Glomerular visceral epithelial cell (primary cell): ENCODE measurements around the gene CAPN15.
"Not testable (repeated sequence)": the region's sequence is repeated elsewhere in the genome, so short reads cannot be mapped to it uniquely, and the experiment has no call there.

Experiments
- DNase-seq: peaks from one replicate; pipeline ENCODE4 v3.0.0-alpha.2; 2016; ENCODE audit errors: extremely low spot score

CAPN15 gene

GRCh38 chr16:506246-506546 is 21.3 kb upstream of the CAPN15 start:
- DNase-seq, result no peak

DNA sequence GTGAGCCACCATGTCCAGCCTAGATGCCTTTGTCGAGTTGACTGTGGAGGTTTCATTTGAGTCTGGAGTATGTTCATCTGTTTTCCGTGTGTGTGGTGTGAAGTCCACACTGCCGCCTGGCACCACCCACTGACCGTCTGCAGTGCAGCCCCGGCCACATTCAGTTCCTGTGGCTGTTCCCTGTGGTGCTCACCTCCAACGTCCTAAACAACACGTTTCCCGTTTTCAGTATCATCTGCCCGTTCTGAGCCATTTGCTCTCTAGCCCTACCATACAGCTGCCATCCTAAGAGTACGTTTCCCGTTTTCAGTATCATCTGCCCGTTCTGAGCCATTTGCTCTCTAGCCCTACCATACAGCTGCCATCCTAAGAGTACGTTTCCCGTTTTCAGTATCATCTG is 20.0 kb upstream of the CAPN15 start:
- DNase-seq, result not testable (repeated sequence)

DNA sequence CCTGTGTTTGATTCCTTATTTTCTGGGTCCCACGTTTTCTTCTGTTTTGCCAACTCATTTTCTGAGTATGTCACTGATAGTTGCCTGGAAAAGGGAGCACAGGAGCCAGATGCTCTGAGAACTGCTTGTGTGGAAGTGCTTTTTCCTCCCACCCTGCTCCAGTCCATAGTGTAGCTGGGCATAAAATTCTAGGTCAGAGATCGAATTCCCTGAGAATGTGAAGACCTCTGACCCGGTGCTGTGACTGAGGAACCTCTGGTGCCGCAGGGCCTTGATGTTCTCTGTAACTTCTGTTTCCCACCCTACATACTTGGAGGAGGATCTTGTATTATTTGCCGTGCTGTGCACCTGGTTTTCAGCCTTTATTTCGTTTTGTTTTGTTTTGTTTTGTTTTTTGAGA is 19.5 kb upstream of the CAPN15 start:
- DNase-seq, result no peak

- DNase-seq, result no peak
These were observed 18.4 kb upstream of the CAPN15 start for GRCh38 chr16:508884-509736.

DNA sequence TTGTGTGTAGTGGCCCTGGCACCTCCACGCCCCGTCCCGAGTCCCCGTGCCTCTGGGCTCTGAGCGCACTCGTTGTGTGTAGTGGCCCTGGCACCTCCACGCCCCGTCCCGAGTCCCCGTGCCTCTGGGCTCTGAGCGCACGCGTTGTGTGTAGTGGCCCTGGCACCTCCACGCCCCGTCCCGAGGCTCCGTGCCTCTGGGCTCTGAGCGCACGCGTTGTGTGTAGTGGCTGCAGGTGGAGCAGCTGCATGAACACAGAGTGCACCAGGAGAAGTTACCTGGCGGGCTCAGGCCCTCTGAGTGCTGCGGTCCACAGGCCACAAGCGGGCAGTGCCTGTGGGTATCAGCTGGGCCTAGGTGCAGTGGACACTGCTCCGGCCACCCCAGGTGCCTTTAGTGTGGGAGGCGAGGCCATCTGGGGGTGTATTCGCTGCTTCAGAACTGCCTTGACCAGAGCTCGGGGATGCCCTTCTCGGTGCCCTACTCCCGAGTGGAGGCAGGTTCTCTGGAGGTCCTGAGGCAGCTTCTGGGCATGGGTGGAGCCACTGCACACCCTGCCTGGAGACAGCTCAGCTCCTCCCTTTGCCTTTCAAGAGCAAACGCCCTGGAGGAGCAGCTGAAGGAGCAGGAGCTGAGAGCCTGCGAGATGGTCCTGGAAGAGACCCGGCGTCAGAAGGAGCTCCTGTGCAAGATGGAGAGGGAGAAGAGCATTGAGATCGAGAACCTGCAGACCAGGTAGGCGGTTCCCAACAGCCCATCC is 17.3 kb upstream of the CAPN15 start:
- DNase-seq, result no peak

DNA sequence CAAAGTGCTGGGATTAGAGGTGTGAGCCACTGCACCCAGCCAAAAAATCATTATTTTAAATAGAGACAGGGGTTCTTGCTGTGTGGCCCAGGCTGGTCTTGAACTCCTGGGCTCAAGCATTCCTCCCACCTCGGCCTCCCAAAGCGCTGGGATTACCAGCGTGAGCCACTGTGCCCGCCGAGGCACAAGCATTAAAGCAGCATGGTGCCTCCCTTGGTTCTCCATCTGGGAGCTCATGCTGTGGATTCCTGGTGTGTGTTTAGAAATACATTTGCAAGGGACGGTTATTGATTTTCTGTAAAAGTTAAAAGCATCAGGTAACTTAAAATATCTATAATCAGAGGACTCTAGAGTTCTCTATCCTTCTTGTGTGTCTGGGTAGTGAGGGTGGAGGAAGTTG is 14.7 kb upstream of the CAPN15 start:
- no peak for DNase-seq

GRCh38 chr16:513950-514349 is 13.6 kb upstream of the CAPN15 start:
- no peak for DNase-seq

DNA sequence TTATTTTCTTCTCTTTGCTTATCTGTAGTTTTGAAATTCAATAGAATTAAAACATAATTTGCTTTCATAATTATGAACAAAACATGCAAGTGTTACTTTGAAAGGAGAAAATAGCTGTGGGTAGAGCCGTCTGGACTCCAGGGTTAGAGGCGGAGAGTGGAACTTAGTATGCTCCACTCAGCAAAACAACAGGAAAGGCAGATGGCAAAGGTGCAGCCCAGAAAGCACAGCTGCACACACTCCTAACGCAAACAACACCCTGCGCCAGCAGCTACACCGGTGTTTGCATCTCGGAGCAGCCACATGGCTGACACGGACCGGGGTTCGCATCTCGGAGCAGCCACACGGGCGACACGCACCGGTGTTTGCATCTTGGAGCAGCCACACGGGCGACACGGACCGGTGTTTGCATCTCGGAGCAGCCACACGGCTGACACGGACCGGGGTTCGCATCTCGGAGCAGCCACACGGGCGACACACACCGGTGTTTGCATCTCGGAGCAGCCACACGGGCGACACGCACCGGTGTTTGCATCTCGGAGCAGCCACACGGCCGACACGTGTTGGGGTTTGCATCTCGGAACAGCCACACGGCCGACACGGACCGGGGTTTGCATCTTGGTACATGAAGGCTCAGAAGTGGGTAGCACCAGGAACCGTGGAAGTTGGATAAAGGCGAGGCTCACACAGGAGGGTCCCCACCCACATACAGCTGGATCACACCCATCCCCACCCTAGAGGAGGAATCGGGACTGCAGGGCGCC is 12.2 kb upstream of the CAPN15 start:
- no peak for DNase-seq

GRCh38 chr16:515939-516226 is 11.6 kb upstream of the CAPN15 start:
- no peak for DNase-seq

DNA sequence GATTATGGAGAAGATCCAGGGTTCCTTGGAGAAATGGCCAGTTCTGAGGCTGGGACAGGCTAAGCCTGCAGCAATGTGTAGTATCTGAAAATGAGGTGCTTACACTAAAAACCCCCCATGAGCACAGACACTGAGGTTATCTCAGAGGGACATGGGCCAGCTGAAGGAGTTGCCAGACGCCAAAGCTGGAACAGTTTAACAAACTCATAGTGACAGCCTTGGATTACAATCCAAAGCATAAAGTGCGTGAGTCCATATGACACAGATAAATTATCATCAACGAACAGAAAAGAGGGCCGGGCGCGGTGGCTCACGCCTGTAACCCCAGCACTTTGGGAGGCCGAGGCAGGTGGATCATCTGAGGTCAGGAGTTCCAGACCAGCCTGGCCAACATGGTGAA is 11.2 kb upstream of the CAPN15 start:
- no peak for DNase-seq

- DNase-seq, result no peak
These were observed 8.7 kb upstream of the CAPN15 start for GRCh38 chr16:518858-519257.

DNA sequence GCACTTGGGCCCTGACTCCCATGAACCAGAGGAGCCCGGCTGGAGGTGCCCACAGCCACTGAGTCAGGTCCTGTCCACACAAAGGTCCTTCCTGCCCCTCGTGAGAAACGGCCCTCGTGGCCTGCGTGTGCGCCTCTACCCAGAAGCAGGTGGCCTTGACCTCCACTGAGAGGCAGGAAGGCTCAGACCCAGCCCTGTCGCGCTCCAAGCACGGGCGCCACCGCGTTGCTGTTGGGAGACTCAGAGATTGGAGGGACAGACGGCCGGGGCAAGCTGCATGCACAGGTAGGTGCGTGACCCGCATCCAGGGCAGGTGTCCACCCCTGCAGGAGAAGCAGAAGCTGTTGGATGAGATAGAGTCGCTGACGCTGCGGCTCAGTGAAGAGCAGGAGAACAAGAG is 8.1 kb upstream of the CAPN15 start:
- no peak for DNase-seq

DNA sequence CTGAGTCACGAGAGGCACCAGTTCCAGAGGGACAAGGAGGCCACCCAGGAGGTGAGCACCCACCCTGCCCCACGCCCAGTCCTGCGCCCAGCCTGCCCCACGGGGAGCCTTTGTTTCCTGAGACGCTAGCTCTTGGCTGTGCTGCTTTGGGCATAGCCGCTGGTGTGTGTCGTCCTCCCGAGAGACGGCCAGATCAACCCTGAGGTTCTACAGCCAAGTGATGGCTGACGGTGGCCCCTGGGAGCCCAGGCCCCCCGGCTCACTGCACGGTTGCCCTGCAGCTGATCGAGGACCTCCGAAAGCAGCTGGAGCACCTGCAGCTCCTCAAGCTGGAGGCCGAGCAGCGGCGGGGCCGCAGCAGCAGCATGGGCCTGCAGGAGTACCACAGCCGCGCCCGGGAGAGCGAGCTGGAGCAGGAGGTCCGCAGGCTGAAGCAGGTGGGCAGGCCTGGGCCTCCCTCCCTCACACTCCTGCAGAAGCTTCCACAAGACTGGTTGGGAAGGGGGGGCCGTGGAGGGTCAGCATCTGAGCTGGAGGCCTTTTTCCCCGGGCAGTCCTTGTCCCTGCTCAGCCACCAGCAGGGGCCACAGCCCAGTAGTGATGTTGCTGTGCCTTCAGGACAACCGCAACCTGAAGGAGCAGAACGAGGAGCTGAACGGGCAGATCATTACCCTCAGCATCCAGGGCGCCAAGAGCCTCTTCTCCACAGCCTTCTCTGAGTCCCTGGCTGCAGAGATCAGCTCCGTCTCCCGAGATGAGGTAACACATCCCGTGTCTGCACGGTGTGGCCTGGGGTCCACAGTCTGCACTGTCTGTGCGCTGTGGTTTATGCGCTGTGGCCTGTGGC is 7.4 kb upstream of the CAPN15 start:
- no peak for DNase-seq

DNA sequence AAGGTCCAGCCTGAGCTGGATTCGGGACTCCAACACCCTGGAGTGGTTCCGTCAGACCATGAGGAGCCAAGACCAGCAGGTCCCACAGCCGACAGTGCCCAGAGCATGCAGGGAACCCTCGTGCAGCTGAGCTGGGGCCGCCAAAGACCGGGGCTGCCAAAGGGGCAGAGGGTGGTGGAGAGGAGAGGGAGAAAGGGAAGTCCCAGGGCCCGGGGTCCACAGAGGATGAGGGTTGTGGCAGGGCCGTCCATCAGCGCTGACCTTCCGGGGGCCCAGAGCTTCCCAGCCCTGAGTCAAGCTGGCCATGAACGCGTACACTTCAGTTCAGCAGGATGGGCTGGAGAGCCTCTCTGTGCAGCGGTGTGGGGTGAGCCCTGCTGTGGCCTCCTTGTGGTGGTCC is 6.7 kb upstream of the CAPN15 start:
- DNase-seq, result no peak

DNA sequence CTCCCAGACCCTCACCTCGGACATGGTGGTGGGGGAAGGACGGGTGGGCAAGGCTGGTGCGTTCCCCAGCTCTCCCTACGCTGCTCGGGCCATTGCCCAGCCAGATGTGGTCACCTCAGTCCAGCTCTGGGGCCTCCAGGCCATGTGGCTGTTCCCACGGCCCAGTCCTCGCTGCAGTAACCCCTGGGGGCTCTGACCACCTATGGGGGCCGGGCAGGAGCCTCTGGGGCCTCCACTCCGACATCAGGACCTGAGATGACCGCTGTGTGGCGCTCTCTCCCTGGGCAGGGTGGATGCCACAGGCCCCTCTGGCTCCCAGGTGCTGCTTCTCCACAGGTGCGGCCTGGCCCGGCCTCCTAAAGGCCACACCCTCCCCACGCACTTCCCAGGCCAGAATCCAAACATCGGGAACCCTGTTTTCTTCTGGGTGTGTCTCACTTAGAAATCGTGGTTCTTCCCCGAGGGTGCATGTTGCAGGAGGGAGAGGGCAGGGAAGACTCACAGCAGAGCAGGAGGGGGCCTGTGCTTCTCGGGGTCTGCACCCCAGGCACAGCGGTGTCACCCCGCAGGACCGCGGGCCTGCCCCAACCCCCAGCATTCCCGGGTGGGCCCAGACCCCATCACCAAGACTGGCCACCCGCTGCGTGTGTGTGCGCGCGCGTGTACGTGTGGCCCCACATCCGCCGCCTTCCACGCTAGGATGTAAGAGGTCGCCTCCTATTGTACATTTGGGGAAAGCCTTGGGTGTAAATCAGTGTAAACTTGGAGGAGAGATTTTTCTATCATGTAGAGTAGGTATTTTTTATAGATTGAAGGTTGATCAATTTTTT is 5.9 kb upstream of the CAPN15 start:
- no peak for DNase-seq

DNA sequence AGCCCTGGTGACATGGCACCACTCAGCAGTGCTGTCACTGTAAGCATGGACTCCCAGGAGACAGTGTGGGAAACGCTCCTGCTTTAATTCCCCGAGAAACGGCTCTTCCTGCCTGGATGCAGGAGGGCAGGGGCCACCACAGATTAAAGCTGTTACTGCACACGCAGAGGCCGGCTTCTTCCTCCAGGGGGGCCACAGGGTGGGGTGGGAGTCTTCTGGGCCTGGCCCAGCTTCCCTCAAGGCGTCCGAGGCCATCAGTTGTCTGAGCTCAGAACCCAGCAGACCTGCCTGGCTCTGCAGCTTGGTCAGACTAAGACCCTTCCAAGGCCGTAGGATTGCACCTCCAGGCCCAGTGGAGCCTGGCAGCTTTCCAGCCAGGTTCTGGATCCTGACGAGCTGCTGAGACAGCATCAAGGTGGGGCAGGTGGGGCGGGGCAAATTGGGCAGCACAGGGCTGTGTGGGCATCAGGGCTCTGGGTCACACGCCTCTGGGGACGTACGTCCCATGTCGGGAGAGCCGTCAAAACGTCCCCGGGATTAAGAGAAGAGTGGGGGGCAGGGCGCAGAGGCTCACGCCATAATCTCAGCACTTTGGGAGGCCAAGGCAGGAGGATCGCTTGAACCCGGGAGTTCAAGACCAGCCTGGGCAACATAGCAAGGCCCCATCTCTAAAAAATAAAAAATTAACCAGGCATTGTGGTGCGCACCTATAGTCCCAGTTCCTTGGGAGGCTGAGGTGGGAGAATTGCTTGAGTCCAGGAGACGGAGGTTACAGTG is 5.0 kb upstream of the CAPN15 start:
- DNase-seq, result no peak

DNA sequence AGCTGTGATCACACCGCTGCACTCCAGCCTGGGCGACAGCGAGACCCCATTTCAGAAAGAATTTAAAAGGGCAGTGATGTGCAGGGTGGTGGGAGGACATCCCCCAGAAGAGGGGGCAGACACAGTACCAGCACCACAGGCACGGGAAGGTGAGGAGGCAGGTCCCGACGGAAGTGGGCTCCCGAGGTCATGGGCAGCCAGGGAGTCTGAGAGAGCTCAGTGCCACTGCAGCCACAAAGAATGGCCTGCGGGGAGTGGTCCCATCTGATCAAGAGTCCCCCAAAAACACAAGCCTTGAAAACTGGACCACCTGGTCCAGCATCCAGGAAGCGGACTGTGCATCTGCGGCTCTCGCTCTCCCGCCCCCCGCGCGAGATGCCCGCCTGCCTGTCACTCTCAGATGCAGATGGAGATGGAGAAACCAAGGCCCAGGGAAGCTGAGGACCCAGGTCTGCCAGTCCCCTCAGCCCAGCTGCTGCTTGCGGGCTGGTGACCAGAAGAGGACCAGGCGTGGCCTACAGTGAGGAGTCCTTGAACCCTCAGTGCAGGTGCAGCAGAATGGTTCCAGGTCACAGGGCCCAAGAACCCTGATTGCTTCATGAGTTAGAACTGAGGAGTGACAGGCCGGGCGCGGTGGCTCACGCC is 4.3 kb upstream of the CAPN15 start:
- DNase-seq, result no peak

GRCh38 chr16:524274-525040 is 3.1 kb upstream of the CAPN15 start:
- DNase-seq, result no peak

GRCh38 chr16:525123-525519 is 2.4 kb upstream of the CAPN15 start:
- DNase-seq, result no peak
